ENCODE results near the gene CLCF1. TPM values are rescaled to one million over a fixed set of nuclear protein-coding genes. Genes with fewer than 3 reads are reported as not detected.

The CLCF1 gene
- total and polyA plus RNA-seq, 8 donors, result 2.6 to 69.2 (median 5.4) TPM; not detected in 1

DNA sequence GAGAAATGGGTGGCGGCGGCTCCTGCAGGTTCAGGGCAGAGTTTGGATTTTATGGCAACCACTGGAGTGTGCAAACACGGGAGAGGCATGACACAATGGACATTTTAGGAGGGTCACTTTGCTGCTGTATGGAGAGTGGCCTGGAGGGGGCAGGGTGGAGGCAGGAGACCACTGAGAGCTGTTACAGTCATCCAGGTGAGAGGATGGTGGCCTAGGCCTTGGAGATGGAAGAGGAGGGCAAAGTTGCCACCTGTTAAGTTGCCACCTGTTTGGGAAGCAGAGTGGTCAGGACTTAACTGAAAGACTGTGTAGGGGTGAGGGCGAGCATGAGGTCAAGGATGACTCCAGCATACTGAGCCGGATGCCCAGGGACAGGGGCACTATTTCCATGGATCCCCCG, 16.1 kb upstream of the CLCF1 start:
- WGBS, 5 donors, result 54 to 66% (median 58%) methylated on average over 6 of the region's 6 CpGs
- Histone ChIP-seq H3K27me3 (no peaks in the 10 kb centered on the region), H3K4me1 (peaks cover 14 to 52% (median 33%) of the 10 kb centered on the region in 4 donors), H3K27ac (no peak overlapping the region), H3K36me3 (peaks cover 0 to 14% (median 11%) of the 10 kb centered on the region in 4 donors), H3K9me3 (no peaks in the 10 kb centered on the region), H3K4me3 (no peak overlapping the region)
- no peak for TF ChIP-seq POLR2A (IDR thresholded peaks at IDR 0.05)
- peak in 5 of 7 experiments; percentile 19 to 52 (median 43) for TF ChIP-seq CTCF (IDR thresholded peaks at IDR 0.05)
- peak; percentile 67 to 77 for DNase-seq
- intact Hi-C loops (cut with DNase I; ENCODE audit: low total_unique reads), result loop anchor here (10.0 kb wide), 1 partner anchor 135 kb away; no protein-coding TSS in a partner anchor

GRCh38 chr11:67387518-67387917, 14.1 kb upstream of the CLCF1 start:
- TF ChIP-seq POLR2AphosphoS5 (IDR thresholded peaks at IDR 0.05), result no peak
- no peak for TF ChIP-seq EP300 (IDR thresholded peaks at IDR 0.05)
- no peak for TF ChIP-seq POLR2A (IDR thresholded peaks at IDR 0.05)
- no peak for TF ChIP-seq CTCF (IDR thresholded peaks at IDR 0.05)
- 64 to 69% (median 65%) methylated on average over 6 of the region's 6 CpGs for WGBS, 5 donors
- no peaks in the 10 kb centered on the region for H3K36me3 ChIP-seq

GRCh38 chr11:67387069-67387468, 13.7 kb upstream of the CLCF1 start:
- no peak for DNase-seq
- TF ChIP-seq POLR2AphosphoS5 (IDR thresholded peaks at IDR 0.05), result no peak
- no peak for TF ChIP-seq CTCF (IDR thresholded peaks at IDR 0.05)
- no peak for TF ChIP-seq EP300 (IDR thresholded peaks at IDR 0.05)
- no peak for TF ChIP-seq POLR2A (IDR thresholded peaks at IDR 0.05)
- 37 to 45% (median 40%) methylated on average over 8 to 9 of the region's 9 CpGs for WGBS, 5 donors
- Histone ChIP-seq H3K36me3 (no peaks in the 10 kb centered on the region), H3K4me1 (peaks cover 13 to 36% (median 24%) of the 10 kb centered on the region in 4 donors), H3K9me3 (no peaks in the 10 kb centered on the region), H3K27me3 (peaks cover 0 to 5% (median 0%) of the 10 kb centered on the region in 3 donors), H3K4me3 (no peak overlapping the region), H3K27ac (no peak overlapping the region)
- intact Hi-C loops (cut with DNase I; ENCODE audit: low total_unique reads), result loop anchor here (10.0 kb wide), 1 partner anchor 132 kb away; no protein-coding TSS in a partner anchor

More at GRCh38 chr11:67387518-67387917, 14.1 kb upstream of the CLCF1 start:
- peaks cover 10 to 35% (median 24%) of the 10 kb centered on the region in 4 donors for H3K4me1 ChIP-seq
- peaks cover 0 to 5% (median 0%) of the 10 kb centered on the region in 3 donors for H3K27me3 ChIP-seq
- intact Hi-C loops (cut with DNase I; ENCODE audit: low total_unique reads), result loop anchor here (10.0 kb wide), 1 partner anchor 133 kb away; no protein-coding TSS in a partner anchor
- H3K27ac ChIP-seq, result no peak overlapping the region
- no peaks in the 10 kb centered on the region for H3K9me3 ChIP-seq
- no peak overlapping the region for H3K4me3 ChIP-seq
- no peak for DNase-seq

- Histone ChIP-seq H3K36me3 (no peaks in the 10 kb centered on the region), H3K4me1 (peaks cover 5 to 37% (median 9%) of the 10 kb centered on the region in 4 donors), H3K27ac (no peak overlapping the region), H3K4me3 (no peak overlapping the region), H3K27me3 (peaks cover 0 to 5% (median 0%) of the 10 kb centered on the region in 3 donors), H3K9me3 (no peaks in the 10 kb centered on the region)
- intact Hi-C loops (cut with DNase I; ENCODE audit: low total_unique reads), result loop anchor here (5.0 to 10.0 kb wide), 2 partner anchors 38 to 130 kb away; no protein-coding TSS in a partner anchor
- 30 to 51% (median 41%) methylated on average over 3 of the region's 3 CpGs for WGBS, 5 donors
- no peak for DNase-seq
- TF ChIP-seq CTCF (IDR thresholded peaks at IDR 0.05), result no peak
- TF ChIP-seq POLR2AphosphoS5 (IDR thresholded peaks at IDR 0.05), result no peak
- no peak for TF ChIP-seq EP300 (IDR thresholded peaks at IDR 0.05)
- TF ChIP-seq POLR2A (IDR thresholded peaks at IDR 0.05), result no peak
These were observed 11.5 kb upstream of the CLCF1 start for GRCh38 chr11:67384851-67385366.

Data from stomach (tissue), 9 donors.